ENCODE data around the gene SCAMP4.

GRCh38 chr19:1909761-1910080 is 4.5 kb downstream of the SCAMP4 start:
- TF ChIP-seq CTCF (IDR thresholded peaks at IDR 0.05) (no peak), SMAD4 (CRISPR knock-in tag; IDR thresholded peaks at IDR 0.05) (no peak), AFF4 (CRISPR knock-in tag; IDR thresholded peaks at IDR 0.05; ENCODE audit: borderline replicate concordance) (no peak), NR1H2 (CRISPR knock-in tag; IDR thresholded peaks at IDR 0.05) (no peak)
